ENCODE results near the gene ADRB2. TPM values are rescaled to one million over a fixed set of nuclear protein-coding genes. Genes with fewer than 3 reads are reported as not detected.

The ADRB2 gene
- total and polyA plus RNA-seq, 4 donors, result 1.2 to 7.6 (median 3.8) TPM

GRCh38 chr5:148858547-148858946, 32.1 kb downstream of the ADRB2 start (continued):
- no peak for TF ChIP-seq HNF4G (IDR thresholded peaks at IDR 0.05)
- TF ChIP-seq ATF3 (IDR thresholded peaks at IDR 0.05), result no peak
- no peak for TF ChIP-seq EGR1 (IDR thresholded peaks at IDR 0.05; ENCODE audit: low read depth in 2 of 2)
- TF ChIP-seq FOXA1 (IDR thresholded peaks at IDR 0.05), result no peak

- H3K9me3 ChIP-seq (ENCODE audit: control insufficient read depth in 4 of 4, low read length in 3 of 4), result no peaks in the 10 kb centered on the region
- no peak for DNase-seq (ENCODE audit: low spot score)
- H3K4me3 ChIP-seq (ENCODE audit: low read depth in 1 of 3, low read length in 3 of 3), result no peak overlapping the region
- 90% methylated on average over 2 of the region's 2 CpGs for WGBS
- H3K27ac ChIP-seq (ENCODE audit: low read depth in 1 of 2, low read length in 2 of 2), result no peak overlapping the region
- H3K36me3 ChIP-seq (ENCODE audit: control insufficient read depth in 4 of 4, insufficient read depth in 3 of 4, low read depth in 1 of 4, low read length in 3 of 4), result no peaks in the 10 kb centered on the region
- peaks cover 0 to 6% (median under 1%) of the 10 kb centered on the region in 4 donors for H3K4me1 ChIP-seq (ENCODE audit: control insufficient read depth in 4 of 4, insufficient read depth in 4 of 4, low read length in 3 of 4)
- H3K9ac ChIP-seq (ENCODE audit: low read depth in 1 of 2, low read length in 2 of 2), result no peak overlapping the region
- TF ChIP-seq YY1 (IDR thresholded peaks at IDR 0.05), result no peak
- TF ChIP-seq MAX (IDR thresholded peaks at IDR 0.05), result no peak
- TF ChIP-seq ATF3 (IDR thresholded peaks at IDR 0.05), result no peak
- TF ChIP-seq RXRA (IDR thresholded peaks at IDR 0.05), result no peak
- TF ChIP-seq SP1 (IDR thresholded peaks at IDR 0.05), result no peak
- TF ChIP-seq HNF4G (IDR thresholded peaks at IDR 0.05), result no peak
- TF ChIP-seq RAD21 (IDR thresholded peaks at IDR 0.05), result no peak
- H3K27me3 ChIP-seq (ENCODE audit: control insufficient read depth in 4 of 4, insufficient read depth in 4 of 4, low read length in 3 of 4), result no peaks in the 10 kb centered on the region
These were observed 33.3 kb downstream of the ADRB2 start for GRCh38 chr5:148859703-148860102.

GRCh38 chr5:148860599-148860998, 34.2 kb downstream of the ADRB2 start:
- 90% methylated on average over 5 of the region's 5 CpGs for WGBS
- no peak for DNase-seq (ENCODE audit: low spot score)
- Histone ChIP-seq H3K9ac (ENCODE audit: low read depth in 1 of 2, low read length in 2 of 2) (no peak overlapping the region), H3K4me3 (ENCODE audit: low read depth in 1 of 3, low read length in 3 of 3) (no peak overlapping the region), H3K27ac (ENCODE audit: low read depth in 1 of 2, low read length in 2 of 2) (no peak overlapping the region), H3K4me1 (ENCODE audit: control insufficient read depth in 4 of 4, insufficient read depth in 4 of 4, low read length in 3 of 4) (no peaks in the 10 kb centered on the region), H3K27me3 (ENCODE audit: control insufficient read depth in 4 of 4, insufficient read depth in 4 of 4, low read length in 3 of 4) (no peaks in the 10 kb centered on the region), H3K9me3 (ENCODE audit: control insufficient read depth in 4 of 4, low read length in 3 of 4) (no peaks in the 10 kb centered on the region), H3K36me3 (ENCODE audit: control insufficient read depth in 4 of 4, insufficient read depth in 3 of 4, low read depth in 1 of 4, low read length in 3 of 4) (no peaks in the 10 kb centered on the region)
- no peak for TF ChIP-seq HNF4G (IDR thresholded peaks at IDR 0.05)
- no peak for TF ChIP-seq ATF3 (IDR thresholded peaks at IDR 0.05)
- no peak for TF ChIP-seq SP1 (IDR thresholded peaks at IDR 0.05)
- no peak for TF ChIP-seq NR2F2 (IDR thresholded peaks at IDR 0.05)
- no peak for TF ChIP-seq GABPA (IDR thresholded peaks at IDR 0.05 in 1 of 2, conservative IDR thresholded peaks at IDR 0.05 in 1 of 2)
- TF ChIP-seq MAX (IDR thresholded peaks at IDR 0.05), result no peak
- TF ChIP-seq RAD21 (IDR thresholded peaks at IDR 0.05), result no peak
- no peak for TF ChIP-seq FOXA1 (IDR thresholded peaks at IDR 0.05)
- TF ChIP-seq EGR1 (IDR thresholded peaks at IDR 0.05; ENCODE audit: low read depth in 2 of 2), result no peak
- no peak for TF ChIP-seq YY1 (IDR thresholded peaks at IDR 0.05)
- no peak for TF ChIP-seq JUND (IDR thresholded peaks at IDR 0.05)
- TF ChIP-seq FOXA2 (IDR thresholded peaks at IDR 0.05), result no peak
- TF ChIP-seq, protein P1, sequence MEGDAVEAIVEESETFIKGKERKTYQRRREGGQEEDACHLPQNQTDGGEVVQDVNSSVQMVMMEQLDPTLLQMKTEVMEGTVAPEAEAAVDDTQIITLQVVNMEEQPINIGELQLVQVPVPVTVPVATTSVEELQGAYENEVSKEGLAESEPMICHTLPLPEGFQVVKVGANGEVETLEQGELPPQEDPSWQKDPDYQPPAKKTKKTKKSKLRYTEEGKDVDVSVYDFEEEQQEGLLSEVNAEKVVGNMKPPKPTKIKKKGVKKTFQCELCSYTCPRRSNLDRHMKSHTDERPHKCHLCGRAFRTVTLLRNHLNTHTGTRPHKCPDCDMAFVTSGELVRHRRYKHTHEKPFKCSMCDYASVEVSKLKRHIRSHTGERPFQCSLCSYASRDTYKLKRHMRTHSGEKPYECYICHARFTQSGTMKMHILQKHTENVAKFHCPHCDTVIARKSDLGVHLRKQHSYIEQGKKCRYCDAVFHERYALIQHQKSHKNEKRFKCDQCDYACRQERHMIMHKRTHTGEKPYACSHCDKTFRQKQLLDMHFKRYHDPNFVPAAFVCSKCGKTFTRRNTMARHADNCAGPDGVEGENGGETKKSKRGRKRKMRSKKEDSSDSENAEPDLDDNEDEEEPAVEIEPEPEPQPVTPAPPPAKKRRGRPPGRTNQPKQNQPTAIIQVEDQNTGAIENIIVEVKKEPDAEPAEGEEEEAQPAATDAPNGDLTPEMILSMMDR (IDR thresholded peaks at IDR 0.05; ENCODE audit: low read depth, low read length, missing input control), result no peak

Measured in liver (tissue), 9 donors.